K562 (cell line): Measurements from ENCODE around the gene GLUL. TPM values are rescaled to one million over a fixed set of nuclear protein-coding genes. Genes with fewer than 3 reads are reported as not detected.

Source experiments
- ATF3 ChIP-seq, 2 experiments: fragments of 450-650 bp in 1 of 2; sonication (generic) in 1 of 2; formaldehyde crosslinking in 1 of 2; IDR thresholded peaks in 1 of 2; conservative IDR thresholded peaks in 1 of 2; 2 replicates each; pipeline versions ENCODE4 v1.6.1 to v1.8.1; 2016 to 2023; ENCODE audit warnings: mild to moderate bottlenecking in 2 of 2, moderate library complexity in 2 of 2, inconsistent platforms in 1 of 2, missing genetic modification reagents in 1 of 2
- CEBPB ChIP-seq: fragments of 450-650 bp; IDR thresholded peaks from 2 replicates; pipeline ENCODE4 v1.6.1; 2016; ENCODE audit warnings: missing genetic modification characterization, missing compliant biosample characterization
- MXD1 ChIP-seq: fragments of 250-450 bp; sonication (Bioruptor Pico); IDR thresholded peaks from 2 replicates; pipeline ENCODE4 v1.8.0; 2021; ENCODE audit warnings: borderline replicate concordance, mild to moderate bottlenecking, moderate library complexity; ENCODE audit not compliant: poor library complexity, severe bottlenecking
- ZNF311 ChIP-seq: fragments of 250-450 bp; sonication (Bioruptor Pico); IDR thresholded peaks from 2 replicates; pipeline ENCODE4 v1.4.0; 2020; ENCODE audit warnings: mild to moderate bottlenecking, moderate library complexity
- ZNF696 ChIP-seq: fragments of 250-450 bp; sonication (Bioruptor Pico); conservative IDR thresholded peaks from 2 replicates; pipeline ENCODE4 v1.4.0; 2020; ENCODE audit warnings: mild to moderate bottlenecking, moderate library complexity
- polyA plus RNA-seq, 8 experiments: library from polyadenylated mRNA; depleted of rRNA in 4 of 8; stranded (reverse) in 5 of 8; unstranded in 3 of 8; fragments of >200 nt; fragmentation: Nextera tagmentation in 2 of 8; fragmentation: Illumina TruSeq in 1 of 8; extraction: Ambion mirVana in 2 of 8; extraction: Trizol in 1 of 8; gene quantifications; 2 replicates each; pipeline versions ENCODE4 v1.2.1 to v1.2.3, GENCODE V29; 2011 to 2014; ENCODE audit warnings: inconsistent platforms in 1 of 8, missing spikeins in 1 of 8
- total RNA-seq, 7 experiments: library from RNA; depleted of rRNA in 6 of 7; stranded (reverse); fragments of >200 nt in 6 of 7; fragmentation: Illumina TruSeq in 2 of 7; extraction: Trizol in 2 of 7; gene quantifications; 2 replicates each; pipeline versions ENCODE4 v1.2.1 to v1.2.3, GENCODE V29; 2011 to 2021; ENCODE audit warnings: low replicate concordance in 1 of 7
- TF ChIP-seq, protein P1 (sequence below): fragments of 250-450 bp; sonication (Bioruptor Pico); IDR thresholded peaks from 2 replicates; pipeline ENCODE4 v1.4.0; 2020; ENCODE audit warnings: mild to moderate bottlenecking, moderate library complexity
- TF ChIP-seq, protein P2 (sequence below): fragments of 450-650 bp; IDR thresholded peaks from 2 replicates; pipeline ENCODE4 v1.6.1; 2018; ENCODE audit warnings: mild to moderate bottlenecking, low read depth; ENCODE audit not compliant: partially characterized antibody

GLUL gene
- total and polyA plus RNA-seq, 9 of the 15 experiments (the other 6 are each of a cell fraction or from before 2014, with no cell fraction given) = 1,088 to 4,222 (median 1,338) TPM

DNA sequence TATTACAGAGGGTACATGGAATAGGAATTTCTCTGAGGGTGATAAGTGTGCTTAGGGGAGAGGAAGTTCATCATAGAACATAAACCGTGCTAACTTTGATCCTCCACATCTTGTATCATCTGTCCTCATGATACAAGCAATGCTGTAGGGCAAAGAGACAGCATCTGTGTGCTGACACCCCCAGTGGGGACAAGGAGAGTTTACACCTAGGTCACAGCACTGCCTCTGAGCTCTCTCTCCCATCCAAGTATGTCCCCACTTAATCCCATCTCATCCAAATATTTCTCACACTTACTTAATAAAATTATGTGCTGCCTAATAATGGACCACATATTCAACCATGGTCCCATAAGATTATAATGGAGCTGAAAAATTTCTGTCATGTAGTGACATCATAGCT, 13.2 kb upstream of the GLUL start (continued):
- TF ChIP-seq, protein P1, sequence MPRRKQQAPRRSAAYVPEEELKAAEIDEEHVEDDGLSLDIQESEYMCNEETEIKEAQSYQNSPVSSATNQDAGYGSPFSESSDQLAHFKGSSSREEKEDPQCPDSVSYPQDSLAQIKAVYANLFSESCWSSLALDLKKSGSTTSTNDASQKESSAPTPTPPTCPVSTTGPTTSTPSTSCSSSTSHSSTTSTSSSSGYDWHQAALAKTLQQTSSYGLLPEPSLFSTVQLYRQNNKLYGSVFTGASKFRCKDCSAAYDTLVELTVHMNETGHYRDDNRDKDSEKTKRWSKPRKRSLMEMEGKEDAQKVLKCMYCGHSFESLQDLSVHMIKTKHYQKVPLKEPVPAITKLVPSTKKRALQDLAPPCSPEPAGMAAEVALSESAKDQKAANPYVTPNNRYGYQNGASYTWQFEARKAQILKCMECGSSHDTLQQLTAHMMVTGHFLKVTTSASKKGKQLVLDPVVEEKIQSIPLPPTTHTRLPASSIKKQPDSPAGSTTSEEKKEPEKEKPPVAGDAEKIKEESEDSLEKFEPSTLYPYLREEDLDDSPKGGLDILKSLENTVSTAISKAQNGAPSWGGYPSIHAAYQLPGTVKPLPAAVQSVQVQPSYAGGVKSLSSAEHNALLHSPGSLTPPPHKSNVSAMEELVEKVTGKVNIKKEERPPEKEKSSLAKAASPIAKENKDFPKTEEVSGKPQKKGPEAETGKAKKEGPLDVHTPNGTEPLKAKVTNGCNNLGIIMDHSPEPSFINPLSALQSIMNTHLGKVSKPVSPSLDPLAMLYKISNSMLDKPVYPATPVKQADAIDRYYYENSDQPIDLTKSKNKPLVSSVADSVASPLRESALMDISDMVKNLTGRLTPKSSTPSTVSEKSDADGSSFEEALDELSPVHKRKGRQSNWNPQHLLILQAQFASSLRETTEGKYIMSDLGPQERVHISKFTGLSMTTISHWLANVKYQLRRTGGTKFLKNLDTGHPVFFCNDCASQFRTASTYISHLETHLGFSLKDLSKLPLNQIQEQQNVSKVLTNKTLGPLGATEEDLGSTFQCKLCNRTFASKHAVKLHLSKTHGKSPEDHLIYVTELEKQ (CRISPR knock-in tag) = no peak
- no peak for TF ChIP-seq MXD1 (CRISPR knock-in tag)
- TF ChIP-seq ATF3 (IDR thresholded peaks at IDR 0.05) = peak; percentile 35; the same call in 1 of the 2 replicates
- TF ChIP-seq ATF3 (CRISPR knock-in tag; conservative IDR thresholded peaks at IDR 0.05) = no peak
- TF ChIP-seq CEBPB (tag) = no peak
- TF ChIP-seq ZNF311 (CRISPR knock-in tag) = no peak
- TF ChIP-seq ZNF696 = no peak
- TF ChIP-seq, protein P2, sequence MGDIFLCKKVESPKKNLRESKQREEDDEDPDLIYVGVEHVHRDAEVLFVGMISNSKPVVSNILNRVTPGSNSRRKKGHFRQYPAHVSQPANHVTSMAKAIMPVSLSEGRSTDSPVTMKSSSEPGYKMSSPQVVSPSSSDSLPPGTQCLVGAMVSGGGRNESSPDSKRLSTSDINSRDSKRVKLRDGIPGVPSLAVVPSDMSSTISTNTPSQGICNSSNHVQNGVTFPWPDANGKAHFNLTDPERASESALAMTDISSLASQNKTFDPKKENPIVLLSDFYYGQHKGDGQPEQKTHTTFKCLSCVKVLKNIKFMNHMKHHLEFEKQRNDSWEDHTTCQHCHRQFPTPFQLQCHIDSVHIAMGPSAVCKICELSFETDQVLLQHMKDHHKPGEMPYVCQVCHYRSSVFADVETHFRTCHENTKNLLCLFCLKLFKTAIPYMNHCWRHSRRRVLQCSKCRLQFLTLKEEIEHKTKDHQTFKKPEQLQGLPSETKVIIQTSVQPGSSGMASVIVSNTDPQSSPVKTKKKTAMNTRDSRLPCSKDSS = no peak
